ENCODE data around the gene BOC.

DNA sequence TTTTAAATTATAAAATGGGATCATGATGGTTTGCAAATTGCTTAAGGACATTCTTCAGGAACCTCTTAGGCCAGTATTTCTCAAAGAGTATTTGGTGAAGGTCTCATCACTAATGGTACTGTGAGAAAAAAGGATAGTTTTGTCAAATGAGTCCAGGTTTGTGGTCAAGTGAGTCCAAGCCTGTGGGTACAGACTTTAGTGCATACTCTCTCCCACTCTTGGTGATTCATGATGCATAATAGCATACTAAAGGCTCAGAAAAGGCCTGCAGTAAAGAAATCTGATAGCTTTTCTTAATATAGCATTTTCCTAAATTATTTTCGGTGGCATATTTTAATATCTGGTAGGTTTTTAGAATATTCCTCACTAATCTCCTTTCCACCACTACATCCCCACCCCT is 20.0 kb downstream of the BOC start:
- no peak for TF ChIP-seq POLR2AphosphoS5 (IDR thresholded peaks at IDR 0.05; ENCODE audit: low read depth)
- no peak for TF ChIP-seq EZH2 (IDR thresholded peaks at IDR 0.05; ENCODE audit: low read depth, unreplicated experiment)
- TF ChIP-seq, protein P1, sequence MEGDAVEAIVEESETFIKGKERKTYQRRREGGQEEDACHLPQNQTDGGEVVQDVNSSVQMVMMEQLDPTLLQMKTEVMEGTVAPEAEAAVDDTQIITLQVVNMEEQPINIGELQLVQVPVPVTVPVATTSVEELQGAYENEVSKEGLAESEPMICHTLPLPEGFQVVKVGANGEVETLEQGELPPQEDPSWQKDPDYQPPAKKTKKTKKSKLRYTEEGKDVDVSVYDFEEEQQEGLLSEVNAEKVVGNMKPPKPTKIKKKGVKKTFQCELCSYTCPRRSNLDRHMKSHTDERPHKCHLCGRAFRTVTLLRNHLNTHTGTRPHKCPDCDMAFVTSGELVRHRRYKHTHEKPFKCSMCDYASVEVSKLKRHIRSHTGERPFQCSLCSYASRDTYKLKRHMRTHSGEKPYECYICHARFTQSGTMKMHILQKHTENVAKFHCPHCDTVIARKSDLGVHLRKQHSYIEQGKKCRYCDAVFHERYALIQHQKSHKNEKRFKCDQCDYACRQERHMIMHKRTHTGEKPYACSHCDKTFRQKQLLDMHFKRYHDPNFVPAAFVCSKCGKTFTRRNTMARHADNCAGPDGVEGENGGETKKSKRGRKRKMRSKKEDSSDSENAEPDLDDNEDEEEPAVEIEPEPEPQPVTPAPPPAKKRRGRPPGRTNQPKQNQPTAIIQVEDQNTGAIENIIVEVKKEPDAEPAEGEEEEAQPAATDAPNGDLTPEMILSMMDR (conservative IDR thresholded peaks at IDR 0.05; ENCODE audit: low read depth in 2 of 2) = no peak
